Measurements from ENCODE around the gene SORL1. TPM values are rescaled to one million over a fixed set of nuclear protein-coding genes. Genes with fewer than 3 reads are reported as not detected.

Gene SORL1
- total and polyA plus RNA-seq, 2 of the 13 experiments (the other 11 are each of a cell fraction or from before 2014, with no cell fraction given), result 21.3 to 148 TPM

- TF ChIP-seq RERE (CRISPR knock-in tag; IDR thresholded peaks at IDR 0.05; ENCODE audit: low read depth) (peak; percentile 18; the same call in 1 of the 2 replicates), SALL2 (CRISPR knock-in tag; IDR thresholded peaks at IDR 0.05) (no peak), YEATS2 (CRISPR knock-in tag; IDR thresholded peaks at IDR 0.05; ENCODE audit: borderline replicate concordance) (no peak; the same call in 1 of the 2 replicates), SOX13 (IDR thresholded peaks at IDR 0.05) (peak; percentile 32; the same call in 1 of the 2 replicates), SOX13 (CRISPR knock-in tag; conservative IDR thresholded peaks at IDR 0.05 in 1 of 2, IDR thresholded peaks at IDR 0.05 in 1 of 2) (peak in 1 of 2 experiments; percentile 60; a peak in 2 of 4 replicates), ZNF230 (CRISPR knock-in tag; IDR thresholded peaks at IDR 0.05) (no peak), CREBL2 (CRISPR knock-in tag; IDR thresholded peaks at IDR 0.05; ENCODE audit: borderline replicate concordance) (no peak), PREB (CRISPR knock-in tag; IDR thresholded peaks at IDR 0.05) (no peak), PHF5A (CRISPR knock-in tag; IDR thresholded peaks at IDR 0.05; ENCODE audit: low read depth, unreplicated experiment) (peak; percentile 33), MAZ (IDR thresholded peaks at IDR 0.05; ENCODE audit: borderline replicate concordance, low read depth, low read length) (no peak), MAZ (CRISPR knock-in tag; IDR thresholded peaks at IDR 0.05; ENCODE audit: low read depth) (peak; percentile 63; the same call in 1 of the 2 replicates), ZNF121 (CRISPR knock-in tag; IDR thresholded peaks at IDR 0.05) (peak; percentile 74), ELF3 (CRISPR knock-in tag; IDR thresholded peaks at IDR 0.05) (peak; percentile 51), ZNF205 (CRISPR knock-in tag; IDR thresholded peaks at IDR 0.05) (0 out of 2 replicates have a peak, but pooled peaks have one; percentile 46), NFRKB (IDR thresholded peaks at IDR 0.05) (no peak), ZSCAN21 (CRISPR knock-in tag; IDR thresholded peaks at IDR 0.05; ENCODE audit: borderline replicate concordance) (peak; percentile 70; the same call in 1 of the 2 replicates), GPBP1L1 (CRISPR knock-in tag; IDR thresholded peaks at IDR 0.05) (no peak), PRDM10 (CRISPR knock-in tag; IDR thresholded peaks at IDR 0.05; ENCODE audit: low read depth) (0 out of 2 replicates have a peak, but pooled peaks have one; percentile 17), ZFP37 (CRISPR knock-in tag; IDR thresholded peaks at IDR 0.05; ENCODE audit: borderline replicate concordance) (no peak)
Observed at GRCh38 chr11:121553806-121554205, 101.7 kb downstream of the SORL1 start (continued).

Data from HepG2 (cell line).